Renal pelvis (tissue), 4 donors: ENCODE results near the gene ZBTB7C. TPM values are rescaled to one million over a fixed set of nuclear protein-coding genes. Genes with fewer than 3 reads are reported as not detected.

Experiments
- DNase-seq: peaks from one replicate; pipeline ENCODE4 v3.0.0-alpha.2; 2013
- polyA plus RNA-seq, 3 donors: library from polyadenylated mRNA; unstranded; fragments of 120-200 nt; gene quantifications; one replicate each; pipeline ENCODE4 v1.2.1, GENCODE V29; 2013; ENCODE audit not compliant: insufficient read length in 3 of 3

The ZBTB7C gene
- polyA plus RNA-seq, 3 donors: 14.0 to 16.8 (median 16.7) TPM

- DNase-seq: no peak
Observed at GRCh38 chr18:48024009-48024512, 385.1 kb downstream of the ZBTB7C start.

GRCh38 chr18:48023334-48024008 lies 385.7 kb downstream of the ZBTB7C start:
- DNase-seq: peak; percentile 62

DNA sequence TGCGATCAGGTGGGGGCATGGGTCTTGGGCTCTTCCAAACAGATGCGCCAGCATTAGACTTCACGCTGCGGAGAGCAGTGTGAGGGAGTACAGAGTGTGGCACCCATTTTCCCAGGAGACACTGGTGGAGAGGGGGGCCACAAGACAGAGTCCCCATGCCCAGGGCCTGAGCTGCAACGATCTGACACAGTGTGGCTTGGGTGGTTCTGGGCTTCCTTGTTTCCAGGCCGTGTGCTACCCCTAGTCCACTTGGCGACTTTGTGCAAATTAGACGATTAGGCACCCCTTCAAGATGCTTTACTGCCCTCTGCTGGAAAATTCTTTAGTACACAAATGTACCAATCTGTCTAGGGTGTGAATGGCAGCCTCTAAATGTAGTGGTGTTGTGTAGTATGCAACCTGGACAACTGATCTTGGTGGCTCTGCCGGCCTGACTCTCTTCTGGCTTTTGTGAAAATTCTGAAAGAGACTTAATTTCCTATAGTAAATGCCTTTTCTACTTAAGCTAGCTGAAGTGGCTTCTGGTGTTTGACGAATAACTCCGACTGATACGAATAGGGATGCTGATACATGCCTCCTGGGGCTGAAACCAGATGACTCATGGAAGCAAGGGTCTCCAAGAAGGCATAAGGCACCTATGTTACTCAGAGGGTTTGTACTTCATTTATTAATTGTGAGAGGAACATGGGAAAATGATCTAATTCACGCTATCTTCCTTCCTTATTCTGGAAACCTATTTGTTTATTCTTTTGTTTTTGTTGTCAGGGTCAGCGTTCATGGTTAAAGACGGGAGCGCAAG lies 386.5 kb downstream of the ZBTB7C start:
- peak; percentile 76 for DNase-seq

DNA sequence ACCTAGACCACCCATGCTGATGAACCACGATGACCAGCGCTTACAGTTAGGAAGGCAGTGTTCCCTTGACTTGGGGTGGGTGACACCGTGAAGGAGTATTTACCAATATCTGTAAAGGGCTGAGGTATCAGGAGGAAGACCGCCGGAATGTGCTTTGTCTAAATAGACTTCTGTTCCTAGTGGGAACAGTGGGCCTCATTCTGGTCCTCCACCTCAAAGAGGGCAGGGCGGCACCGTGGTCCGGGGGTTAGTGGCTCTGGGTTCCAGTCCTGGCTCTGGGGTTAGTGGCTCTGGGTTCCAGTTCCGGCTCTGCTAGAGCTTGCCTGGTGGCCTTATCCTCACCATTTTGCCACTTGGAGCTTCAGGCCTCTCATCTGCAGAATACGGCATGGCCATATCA lies 387.2 kb downstream of the ZBTB7C start:
- DNase-seq: no peak

DNA sequence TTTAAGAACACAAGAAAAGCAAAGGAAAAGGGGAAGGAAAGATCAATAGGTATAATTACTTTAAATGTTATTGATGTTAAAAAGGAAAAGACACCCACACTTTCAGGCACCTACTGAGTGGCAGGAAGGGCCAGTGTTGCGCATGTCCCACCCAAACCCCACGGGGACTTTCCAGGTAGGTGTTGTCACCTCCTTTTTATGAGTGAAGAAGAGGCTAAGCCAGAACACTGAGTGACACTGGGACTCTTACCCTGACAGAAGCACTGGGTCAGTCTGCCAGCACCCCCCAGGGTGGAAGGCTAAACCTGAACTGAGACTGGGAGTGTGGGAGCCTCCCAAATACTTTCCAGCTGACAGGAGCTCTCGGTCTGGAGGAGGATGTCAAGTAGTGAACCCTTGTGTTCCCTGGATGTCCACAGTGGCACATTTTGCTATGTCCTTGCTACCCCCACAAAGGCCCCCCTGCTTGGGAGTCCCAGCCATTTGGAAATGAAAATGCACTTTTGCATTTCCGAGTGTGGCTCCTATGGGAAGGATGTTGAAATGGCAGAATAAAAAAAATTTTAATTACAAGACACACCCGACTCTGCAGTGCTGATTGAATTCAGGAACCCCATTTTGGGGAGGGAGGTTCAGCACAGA lies 387.8 kb downstream of the ZBTB7C start:
- no peak for DNase-seq

DNA sequence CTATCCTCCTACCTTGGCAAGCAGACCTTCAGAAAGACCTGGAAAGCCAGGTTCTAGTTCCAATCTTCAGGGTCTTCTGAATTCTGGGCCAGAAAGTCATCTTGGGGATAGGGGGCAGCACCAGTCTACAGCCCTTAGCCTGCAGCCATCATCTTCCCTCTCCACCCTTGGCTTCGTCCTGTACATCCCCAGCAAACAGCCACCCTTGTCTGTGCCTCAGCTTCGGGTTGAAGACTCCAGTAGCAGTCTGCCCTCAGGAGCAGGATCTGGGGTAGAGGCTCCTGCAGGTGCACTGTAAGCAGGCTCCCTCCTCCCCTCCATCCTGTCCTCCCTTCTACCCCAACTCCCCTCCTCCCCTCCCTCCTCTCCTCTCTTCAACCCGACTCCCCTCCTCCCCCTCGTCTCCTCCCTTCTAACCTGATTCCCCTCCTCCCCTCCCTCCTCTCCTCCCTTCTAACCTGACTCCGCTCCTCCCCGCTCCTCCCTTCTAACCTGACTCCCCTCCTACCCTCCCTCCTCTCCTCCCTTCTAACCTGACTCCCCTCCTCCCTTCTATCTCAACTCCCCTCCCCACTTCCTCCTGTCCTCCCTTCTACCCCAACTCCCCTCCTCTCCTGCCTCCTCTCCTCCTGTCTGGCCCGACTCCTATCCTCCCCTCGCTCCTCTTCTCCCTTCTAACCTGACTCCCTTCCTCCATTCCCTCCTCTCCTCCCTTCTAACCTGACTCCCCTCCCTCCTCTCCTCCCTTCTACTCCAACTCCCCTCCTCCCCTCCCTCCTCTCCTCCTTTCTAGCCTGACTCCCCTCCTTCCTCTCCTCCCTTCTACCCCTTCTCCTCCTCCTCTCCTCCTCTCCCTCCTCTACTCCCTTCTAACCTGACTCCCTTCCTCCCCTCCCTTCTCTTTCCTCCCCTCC lies 388.6 kb downstream of the ZBTB7C start:
- no peak for DNase-seq

DNA sequence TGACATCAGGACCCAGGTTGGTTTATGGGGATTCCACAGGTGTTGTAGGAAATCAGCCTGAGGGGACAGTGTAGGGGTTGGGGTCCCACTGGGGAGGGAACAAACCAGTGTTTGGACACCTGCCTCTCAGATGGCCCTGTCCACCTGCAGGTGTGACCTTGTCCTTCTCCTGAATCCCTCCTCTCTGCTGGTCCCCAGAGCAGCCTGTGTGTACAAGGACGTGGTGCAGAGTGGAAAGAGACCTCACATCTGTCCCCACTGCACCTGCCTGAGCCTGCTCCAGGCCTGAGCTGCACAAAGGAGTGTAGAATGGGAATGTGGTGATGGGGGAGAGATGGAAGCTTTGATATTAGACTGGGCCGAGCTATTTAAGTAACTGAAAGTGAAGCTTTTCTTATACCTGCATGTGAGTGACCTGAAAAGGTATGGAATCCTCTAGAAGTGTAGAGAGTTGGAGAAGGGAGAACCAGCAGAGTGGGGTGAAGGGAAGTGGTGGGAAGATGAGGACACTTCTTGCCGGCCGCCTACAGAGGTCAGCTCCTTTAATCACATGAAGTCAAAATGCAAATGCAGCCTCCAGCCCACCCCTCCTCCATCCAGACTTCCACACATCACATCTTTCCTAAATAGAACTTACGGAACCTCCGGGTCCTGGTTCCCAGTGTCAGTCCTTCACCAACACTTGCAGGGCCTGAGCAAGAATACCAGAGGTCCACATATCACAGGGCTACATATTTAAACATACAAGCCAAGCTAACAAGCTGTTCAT lies 389.4 kb downstream of the ZBTB7C start:
- no peak for DNase-seq

DNA sequence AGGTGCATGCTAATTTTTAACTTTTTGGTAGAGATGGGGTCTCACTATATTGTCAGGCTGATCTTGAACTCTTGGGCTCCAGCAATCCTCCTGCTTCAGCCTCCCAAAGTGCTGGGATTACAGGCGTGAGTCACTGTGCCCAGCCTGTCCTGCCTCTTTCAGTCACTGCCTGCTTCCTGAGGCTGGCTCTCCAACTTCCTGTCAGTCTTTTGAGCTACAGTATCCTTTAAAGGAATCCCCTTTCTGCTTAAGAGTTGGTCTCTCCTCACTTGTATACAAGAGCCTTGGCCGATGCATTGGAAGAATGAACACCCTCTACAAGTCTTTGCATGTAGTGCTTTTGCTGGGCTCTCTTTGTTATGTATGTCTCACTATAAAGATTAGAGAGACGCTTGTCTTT lies 390.3 kb downstream of the ZBTB7C start:
- DNase-seq: no peak

DNA sequence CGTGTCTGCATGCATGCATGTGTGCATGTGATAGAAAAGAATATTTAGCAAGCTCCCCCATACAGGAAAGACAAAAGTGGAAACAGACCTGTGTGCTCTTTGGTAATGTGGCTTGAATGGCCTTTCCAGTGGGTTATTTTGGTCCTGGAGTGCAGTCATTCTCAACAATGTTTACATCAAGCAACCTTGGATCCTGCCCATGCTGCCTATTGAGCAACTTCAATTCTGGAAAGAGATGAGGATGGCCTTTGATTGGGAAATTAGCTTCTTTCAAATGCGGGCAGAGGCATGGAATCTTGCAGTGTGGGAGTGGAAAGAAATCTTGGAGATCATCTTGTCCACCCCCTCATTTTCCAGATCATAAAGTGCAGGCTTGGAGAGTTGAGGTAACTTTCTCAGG lies 391.5 kb downstream of the ZBTB7C start:
- no peak for DNase-seq

DNA sequence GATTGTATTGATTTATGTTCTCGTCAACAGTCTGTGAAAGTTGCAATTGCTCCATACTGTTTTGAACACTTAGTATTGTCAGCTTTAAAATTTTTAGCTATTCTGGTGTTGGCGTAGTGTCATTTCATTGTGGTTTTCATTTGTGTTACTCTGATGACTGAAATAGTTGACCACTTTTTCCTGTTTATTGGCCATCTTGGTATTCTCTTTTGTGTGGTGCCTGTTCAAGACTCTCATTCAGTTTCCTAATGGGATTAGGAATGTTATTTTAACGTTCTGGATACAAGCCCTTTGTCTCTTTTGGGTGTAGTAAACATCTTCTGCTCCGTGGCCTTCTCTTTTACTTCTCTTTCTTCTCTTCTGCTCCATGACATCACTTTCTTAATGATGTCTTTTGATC lies 396.0 kb downstream of the ZBTB7C start:
- no peak for DNase-seq

- DNase-seq: no peak
Observed at GRCh38 chr18:48011926-48012465, 397.2 kb downstream of the ZBTB7C start.

- no peak for DNase-seq
Observed at GRCh38 chr18:48010264-48010663, 398.9 kb downstream of the ZBTB7C start.

GRCh38 chr18:48009116-48009745 lies 400.0 kb downstream of the ZBTB7C start:
- no peak for DNase-seq

DNA sequence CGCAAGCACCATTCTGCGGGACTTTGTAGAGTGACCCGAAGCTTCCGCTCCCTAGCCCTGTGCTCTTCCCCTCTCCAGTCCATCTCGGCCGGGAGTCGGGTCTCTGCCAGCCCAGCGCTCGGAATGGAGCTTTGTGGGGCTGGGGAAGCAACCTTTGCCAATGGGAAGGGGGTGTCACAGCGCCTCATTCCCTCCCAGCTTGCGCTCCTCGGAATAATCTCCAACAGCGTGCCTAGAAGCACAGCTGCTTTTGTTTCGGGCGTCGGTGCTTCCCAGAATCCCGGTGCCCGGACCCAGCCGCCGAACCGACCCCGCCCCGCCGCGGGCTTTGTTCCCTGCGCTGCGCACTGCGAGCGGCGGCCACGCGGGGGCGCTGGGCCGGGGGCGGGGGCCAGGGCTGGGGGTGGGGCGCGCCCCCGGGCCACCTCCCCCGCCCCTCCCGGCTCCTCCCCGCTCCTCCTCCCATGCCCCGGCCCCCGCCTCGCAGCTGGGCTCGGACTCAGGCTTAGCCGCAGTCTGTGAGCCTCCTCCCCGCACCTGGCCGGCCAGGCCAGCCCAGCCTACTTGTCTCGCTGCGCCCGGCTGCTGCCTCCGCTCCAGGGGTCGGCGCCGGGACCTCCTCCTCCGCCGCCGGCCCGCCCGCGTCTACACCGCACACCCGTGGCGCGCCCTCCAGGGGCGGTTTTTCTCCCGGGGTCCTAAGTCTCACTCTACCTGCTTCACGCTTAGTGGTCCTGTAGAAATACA lies 401.1 kb downstream of the ZBTB7C start:
- DNase-seq: peak; percentile 71

- DNase-seq: no peak
Observed at GRCh38 chr18:48007381-48007780, 401.8 kb downstream of the ZBTB7C start.

DNA sequence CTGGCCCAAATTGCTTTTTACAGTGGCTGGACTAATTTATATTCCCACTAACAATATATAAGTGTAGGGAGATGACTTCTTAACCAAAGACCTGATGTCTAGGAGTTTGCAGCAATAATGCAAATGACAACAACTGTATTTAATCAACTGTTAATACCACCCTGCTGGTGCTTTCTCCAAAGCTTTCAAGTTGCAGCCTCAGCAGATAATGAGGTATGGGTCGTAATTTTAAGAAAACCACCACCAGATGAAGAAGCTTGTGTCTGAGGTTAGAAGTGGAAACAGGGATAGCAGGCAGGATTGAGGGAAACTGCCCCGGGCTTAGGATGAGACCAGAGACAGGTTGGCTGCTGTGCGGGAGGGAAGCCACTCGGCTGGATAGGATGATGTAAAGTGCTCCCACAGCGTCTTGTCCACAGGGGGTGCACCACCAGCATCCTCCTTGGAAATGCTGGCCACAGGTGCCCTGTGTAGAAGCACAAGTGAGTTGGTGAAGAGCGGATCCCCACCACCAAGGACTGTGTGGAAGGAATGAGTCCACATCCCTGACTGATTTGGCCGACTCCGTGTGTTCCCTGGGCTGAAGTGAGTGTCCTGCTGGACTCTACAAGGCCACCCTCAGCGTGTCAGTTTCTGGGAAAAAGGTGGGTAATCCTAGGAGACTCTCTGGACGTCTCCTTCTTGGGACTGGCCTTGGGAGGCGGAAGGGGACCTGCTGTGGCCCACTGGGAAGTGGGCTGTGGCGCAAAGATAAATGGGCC lies 402.6 kb downstream of the ZBTB7C start:
- no peak for DNase-seq

GRCh38 chr18:48004577-48004976 lies 404.6 kb downstream of the ZBTB7C start:
- no peak for DNase-seq
